Suprapubic skin (tissue), 3 donors: Measurements from ENCODE around the gene RAD51AP1.

ENCODE experiments used
- CTCF ChIP-seq, 2 donors: fragments of 200-600 bp in 1 of 2; fragments of 450-650 bp in 1 of 2; sonication (generic) in 1 of 2; IDR thresholded peaks; one replicate each; pipeline ENCODE4 v1.5.1; 2016 to 2019; ENCODE audit warnings: antibody characterized with exemption in 2 of 2, mild to moderate bottlenecking in 1 of 2, moderate library complexity in 1 of 2
- EP300 ChIP-seq: sonication (generic); formaldehyde crosslinking; IDR thresholded peaks from one replicate; pipeline ENCODE4 v1.6.1; 2017; ENCODE audit warnings: antibody characterized with exemption
- POLR2A ChIP-seq, 2 donors: fragments of 450-650 bp; IDR thresholded peaks; one replicate each; pipeline ENCODE4 v1.6.1; 2017; ENCODE audit warnings: antibody characterized with exemption in 2 of 2, mild to moderate bottlenecking in 2 of 2, moderate library complexity in 2 of 2

- TF ChIP-seq CTCF (IDR thresholded peaks at IDR 0.05) (no peak), EP300 (no peak), POLR2A (IDR thresholded peaks at IDR 0.05) (no peak)
Observed at GRCh38 chr12:4556735-4557530, 18.2 kb downstream of the RAD51AP1 start.
